ENCODE data around the gene PRAC1.

- TF ChIP-seq, protein P1, sequence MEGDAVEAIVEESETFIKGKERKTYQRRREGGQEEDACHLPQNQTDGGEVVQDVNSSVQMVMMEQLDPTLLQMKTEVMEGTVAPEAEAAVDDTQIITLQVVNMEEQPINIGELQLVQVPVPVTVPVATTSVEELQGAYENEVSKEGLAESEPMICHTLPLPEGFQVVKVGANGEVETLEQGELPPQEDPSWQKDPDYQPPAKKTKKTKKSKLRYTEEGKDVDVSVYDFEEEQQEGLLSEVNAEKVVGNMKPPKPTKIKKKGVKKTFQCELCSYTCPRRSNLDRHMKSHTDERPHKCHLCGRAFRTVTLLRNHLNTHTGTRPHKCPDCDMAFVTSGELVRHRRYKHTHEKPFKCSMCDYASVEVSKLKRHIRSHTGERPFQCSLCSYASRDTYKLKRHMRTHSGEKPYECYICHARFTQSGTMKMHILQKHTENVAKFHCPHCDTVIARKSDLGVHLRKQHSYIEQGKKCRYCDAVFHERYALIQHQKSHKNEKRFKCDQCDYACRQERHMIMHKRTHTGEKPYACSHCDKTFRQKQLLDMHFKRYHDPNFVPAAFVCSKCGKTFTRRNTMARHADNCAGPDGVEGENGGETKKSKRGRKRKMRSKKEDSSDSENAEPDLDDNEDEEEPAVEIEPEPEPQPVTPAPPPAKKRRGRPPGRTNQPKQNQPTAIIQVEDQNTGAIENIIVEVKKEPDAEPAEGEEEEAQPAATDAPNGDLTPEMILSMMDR (IDR thresholded peaks at IDR 0.05 in 2 of 3, conservative IDR thresholded peaks at IDR 0.05 in 1 of 3; ENCODE audit: borderline replicate concordance in 1 of 3, insufficient read depth in 1 of 3, low read depth in 2 of 3, low read length in 2 of 3) = no peak
- no peak for TF ChIP-seq POLR2A (IDR thresholded peaks at IDR 0.05; ENCODE audit: borderline replicate concordance, extremely low read depth, insufficient read depth, insufficient read length)
- TF ChIP-seq SIN3A (IDR thresholded peaks at IDR 0.05; ENCODE audit: low read depth) = no peak
- no peak for TF ChIP-seq SP1 (IDR thresholded peaks at IDR 0.05; ENCODE audit: low read depth)
- TF ChIP-seq, protein P2, sequence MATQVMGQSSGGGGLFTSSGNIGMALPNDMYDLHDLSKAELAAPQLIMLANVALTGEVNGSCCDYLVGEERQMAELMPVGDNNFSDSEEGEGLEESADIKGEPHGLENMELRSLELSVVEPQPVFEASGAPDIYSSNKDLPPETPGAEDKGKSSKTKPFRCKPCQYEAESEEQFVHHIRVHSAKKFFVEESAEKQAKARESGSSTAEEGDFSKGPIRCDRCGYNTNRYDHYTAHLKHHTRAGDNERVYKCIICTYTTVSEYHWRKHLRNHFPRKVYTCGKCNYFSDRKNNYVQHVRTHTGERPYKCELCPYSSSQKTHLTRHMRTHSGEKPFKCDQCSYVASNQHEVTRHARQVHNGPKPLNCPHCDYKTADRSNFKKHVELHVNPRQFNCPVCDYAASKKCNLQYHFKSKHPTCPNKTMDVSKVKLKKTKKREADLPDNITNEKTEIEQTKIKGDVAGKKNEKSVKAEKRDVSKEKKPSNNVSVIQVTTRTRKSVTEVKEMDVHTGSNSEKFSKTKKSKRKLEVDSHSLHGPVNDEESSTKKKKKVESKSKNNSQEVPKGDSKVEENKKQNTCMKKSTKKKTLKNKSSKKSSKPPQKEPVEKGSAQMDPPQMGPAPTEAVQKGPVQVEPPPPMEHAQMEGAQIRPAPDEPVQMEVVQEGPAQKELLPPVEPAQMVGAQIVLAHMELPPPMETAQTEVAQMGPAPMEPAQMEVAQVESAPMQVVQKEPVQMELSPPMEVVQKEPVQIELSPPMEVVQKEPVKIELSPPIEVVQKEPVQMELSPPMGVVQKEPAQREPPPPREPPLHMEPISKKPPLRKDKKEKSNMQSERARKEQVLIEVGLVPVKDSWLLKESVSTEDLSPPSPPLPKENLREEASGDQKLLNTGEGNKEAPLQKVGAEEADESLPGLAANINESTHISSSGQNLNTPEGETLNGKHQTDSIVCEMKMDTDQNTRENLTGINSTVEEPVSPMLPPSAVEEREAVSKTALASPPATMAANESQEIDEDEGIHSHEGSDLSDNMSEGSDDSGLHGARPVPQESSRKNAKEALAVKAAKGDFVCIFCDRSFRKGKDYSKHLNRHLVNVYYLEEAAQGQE (IDR thresholded peaks at IDR 0.05; ENCODE audit: low read depth) = no peak
- TF ChIP-seq JUND (IDR thresholded peaks at IDR 0.05) = no peak
- TF ChIP-seq EGR1 (IDR thresholded peaks at IDR 0.05; ENCODE audit: low read depth) = no peak
- TF ChIP-seq EZH2phosphoT487 (IDR thresholded peaks at IDR 0.05; ENCODE audit: borderline replicate concordance) = no peak
- TF ChIP-seq CEBPB (IDR thresholded peaks at IDR 0.05; ENCODE audit: low read depth) = no peak
- no peak for TF ChIP-seq YY1 (IDR thresholded peaks at IDR 0.05; ENCODE audit: extremely low read depth, insufficient replicate concordance, low read depth, low read length)
These were observed 651 bp upstream of the PRAC1 start, which contains the start of gene PRAC2 for GRCh38 chr17:48722915-48723422.
